ENCODE data around the gene CCDC112. TPM values are rescaled to one million over a fixed set of nuclear protein-coding genes. Genes with fewer than 3 reads are reported as not detected.

Gene CCDC112
- total and polyA plus RNA-seq, 12 donors: 1.6 to 10.1 (median 4.5) TPM

- H3K4me3 ChIP-seq: no peak overlapping the region
- no peak for DNase-seq
- no peaks in the 10 kb centered on the region for H3K9me3 ChIP-seq (replicated peaks in 1 of 3)
- H3K36me3 ChIP-seq (replicated peaks in 1 of 2): peaks cover 0 to 9% of the 10 kb centered on the region in 2 donors
- WGBS, 4 donors: 93 to 100% (median 97%) methylated on average over 1 of the region's 1 CpG
- no peak for TF ChIP-seq CTCF (IDR thresholded peaks at IDR 0.05)
- TF ChIP-seq POLR2A (IDR thresholded peaks at IDR 0.05): no peak
- H3K27ac ChIP-seq: no peak overlapping the region
- intact Hi-C loops (cut with DNase I): no loop called here
- no peaks in the 10 kb centered on the region for H3K27me3 ChIP-seq
- H3K4me1 ChIP-seq (replicated peaks in 1 of 2): no peaks in the 10 kb centered on the region
Measured at GRCh38 chr5:115229606-115230005, 66.8 kb downstream of the CCDC112 start.

- no peak overlapping the region for H3K4me3 ChIP-seq
- no peaks in the 10 kb centered on the region for H3K27me3 ChIP-seq
- peaks cover 0 to 12% of the 10 kb centered on the region in 2 donors for H3K36me3 ChIP-seq (replicated peaks in 1 of 2)
- no peak overlapping the region for H3K27ac ChIP-seq
- intact Hi-C loops (cut with DNase I): no loop called here
- WGBS, 4 donors: 94 to 100% (median 98%) methylated on average over 1 of the region's 1 CpG
- DNase-seq: no peak
- H3K9me3 ChIP-seq (replicated peaks in 1 of 3): no peaks in the 10 kb centered on the region
- no peak for TF ChIP-seq CTCF (IDR thresholded peaks at IDR 0.05)
- TF ChIP-seq POLR2A (IDR thresholded peaks at IDR 0.05): no peak
- H3K4me1 ChIP-seq (replicated peaks in 1 of 2): no peaks in the 10 kb centered on the region
Measured at GRCh38 chr5:115227281-115227680, 69.2 kb downstream of the CCDC112 start.

Small RNA genes lying within 50 kb of the gene (small RNA-seq; reads per million reads assigned to genes)
- 0 reads per million in 2 donors for gene HMGN1P15

Other genes starting within 250 kb of the CCDC112 start
- gene TRIM36, start 126.7 kb downstream of the CCDC112 start, total RNA-seq: 10 to 100 TPM in 2 of 9 donors, 1 to 10 TPM in 6, under 1 TPM in 1; 0.36 to 23.5 (median 3.3) TPM
- 1 to 10 TPM; 1.6 to 3.0 (median 2.3) TPM for gene TRIM36, start 126.7 kb downstream of the CCDC112 start, polyA plus RNA-seq
- gene PGGT1B, start 33.8 kb downstream of the CCDC112 start, total RNA-seq: 10 to 100 TPM in 7 of 9 donors, 1 to 10 TPM in 2; 5.9 to 61.4 (median 32.9) TPM
- gene PGGT1B, start 33.8 kb downstream of the CCDC112 start, polyA plus RNA-seq: 10 to 100 TPM in 1 of 3 donors, 1 to 10 TPM in 2; 2.6 to 35.8 (median 4.2) TPM
- 10 to 100 TPM in 7 of 9 donors, 1 to 10 TPM in 2; 5.1 to 14.7 (median 12.2) TPM for gene FEM1C, start 248.1 kb upstream of the CCDC112 start, total RNA-seq
- 10 to 100 TPM in 1 of 3 donors, 1 to 10 TPM in 2; 4.5 to 15.5 (median 5.8) TPM for gene FEM1C, start 248.1 kb upstream of the CCDC112 start, polyA plus RNA-seq

Data from adrenal gland (tissue), 12 donors.